Erythroblast (primary cell): ENCODE results near the gene ZBTB49.

Source experiments
- GATA1 ChIP-seq: IDR thresholded peaks from 2 replicates; pipeline ENCODE4 v1.6.1; 2011; ENCODE audit warnings: low read depth, mild to moderate bottlenecking, control low read depth, low read length, moderate library complexity
- POLR2A ChIP-seq: IDR thresholded peaks from 2 replicates; pipeline ENCODE4 v1.6.1; 2011; ENCODE audit warnings: mild to moderate bottlenecking, low read length

- TF ChIP-seq POLR2A (no peak), GATA1 (no peak)
Observed at GRCh38 chr4:4320528-4320927, 30.5 kb downstream of the ZBTB49 start.
